Measurements from ENCODE around the gene MPZL2.

DNA sequence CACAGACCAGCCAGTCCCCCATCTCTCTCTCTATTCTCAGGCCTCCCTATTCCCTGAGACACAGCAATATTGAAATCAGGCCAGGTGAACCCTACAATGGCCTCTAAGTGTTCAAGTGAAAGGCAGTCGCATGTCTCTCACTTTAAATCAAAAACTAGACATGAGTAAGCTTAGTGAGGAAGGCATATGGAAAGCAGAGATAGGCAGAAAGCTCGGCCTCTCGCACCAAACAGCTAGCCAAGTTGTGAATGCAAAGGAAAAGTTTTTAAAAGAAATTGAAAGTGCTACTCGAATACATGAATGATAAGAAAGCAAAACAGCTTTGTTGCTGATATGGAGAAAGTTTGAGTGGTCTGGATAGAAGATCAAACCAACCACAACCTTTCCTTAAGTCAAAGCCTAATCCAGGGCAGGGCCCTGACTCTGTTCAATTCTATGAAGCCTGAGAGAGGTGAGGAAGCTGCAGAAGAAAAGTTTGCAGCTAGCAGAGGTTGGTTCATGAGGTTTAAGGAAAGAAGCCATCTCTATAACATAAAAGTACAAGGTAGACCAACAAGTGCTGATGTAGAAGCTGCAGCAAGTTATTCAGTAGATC is 19.8 kb upstream of the MPZL2 start:
- TF ChIP-seq YY1 (IDR thresholded peaks at IDR 0.05; ENCODE audit: borderline replicate concordance in 1 of 3, control insufficient read depth in 1 of 3, extremely low read depth in 1 of 3, insufficient read depth in 3 of 3, insufficient read length in 1 of 3, insufficient replicate concordance in 2 of 3, low read depth in 1 of 3, low read length in 2 of 3) (no peak), SLC30A9 (CRISPR knock-in tag; IDR thresholded peaks at IDR 0.05) (no peak), TGIF2 (CRISPR knock-in tag; IDR thresholded peaks at IDR 0.05) (no peak)

All from K562 (cell line).